Endodermal cell (in vitro differentiated cells): ENCODE results near the gene GPA33. TPM values are rescaled to one million over a fixed set of nuclear protein-coding genes. Genes with fewer than 3 reads are reported as not detected.

Source experiments
- DNase-seq: peaks from one replicate; pipeline ENCODE4 v3.0.0-alpha.2; 2017
- H3K27ac ChIP-seq: 2 replicates; pipeline ENCODE4 v1.5.1; 2013; ENCODE audit warnings: mild to moderate bottlenecking, low read depth, low read length, moderate library complexity
- H3K27me3 ChIP-seq: 2 replicates; pipeline ENCODE4 v1.6.1; 2013; ENCODE audit warnings: mild to moderate bottlenecking, low read length, moderate library complexity; ENCODE audit not compliant: insufficient read depth, control insufficient read depth, poor library complexity, severe bottlenecking
- H3K36me3 ChIP-seq: 2 replicates; pipeline ENCODE4 v1.7.0; 2013; ENCODE audit warnings: mild to moderate bottlenecking, low read length, moderate library complexity; ENCODE audit not compliant: control insufficient read depth, insufficient read depth
- H3K4me1 ChIP-seq: one replicate; pipeline ENCODE4 v1.7.0; 2013; ENCODE audit warnings: low read length; ENCODE audit not compliant: control insufficient read depth, insufficient read depth
- H3K4me3 ChIP-seq: 2 replicates; pipeline ENCODE4 v1.5.1; 2013; ENCODE audit warnings: mild to moderate bottlenecking, low read length, moderate library complexity
- H3K9ac ChIP-seq: 2 replicates; pipeline ENCODE4 v1.6.1; 2013; ENCODE audit warnings: mild to moderate bottlenecking, low read length, moderate library complexity; ENCODE audit not compliant: poor library complexity, severe bottlenecking; ENCODE audit errors: extremely low read depth
- H3K9me3 ChIP-seq: 2 replicates; pipeline ENCODE4 v1.6.1; 2013; ENCODE audit warnings: mild to moderate bottlenecking, low read length, moderate library complexity; ENCODE audit not compliant: control insufficient read depth
- H3K27ac Mint-ChIP-seq: 2 replicates; pipeline ENCODE4 v1.8.0; 2020; ENCODE audit warnings: mixed read lengths
- H3K27me3 Mint-ChIP-seq: 2 replicates; pipeline ENCODE4 v1.8.0; 2021; ENCODE audit warnings: mild to moderate bottlenecking, mixed read lengths; ENCODE audit not compliant: insufficient read depth
- H3K36me3 Mint-ChIP-seq: 2 replicates; pipeline ENCODE4 v1.8.0; 2020; ENCODE audit warnings: low read depth, mixed read lengths
- H3K4me1 Mint-ChIP-seq: 2 replicates; pipeline ENCODE4 v1.8.0; 2020; ENCODE audit warnings: mixed read lengths
- H3K4me3 Mint-ChIP-seq: 2 replicates; pipeline ENCODE4 v1.8.0; 2020; ENCODE audit warnings: mild to moderate bottlenecking, moderate library complexity, mixed read lengths
- H3K9me3 Mint-ChIP-seq: 2 replicates; pipeline ENCODE4 v1.8.0; 2020; ENCODE audit warnings: mild to moderate bottlenecking, mixed read lengths
- CTCF ChIP-seq: fragments of 200-600 bp; sonication (generic); conservative IDR thresholded peaks from 2 replicates; pipeline ENCODE4 v1.5.0; 2021; ENCODE audit warnings: antibody characterized with exemption, mild to moderate bottlenecking
- WGBS, 2 experiments: methylation state at CpG; one replicate each; pipeline versions ENCODE4 v1.1.5 to v1.1.7; 2013; ENCODE audit warnings: missing lambda C conversion rate in 2 of 2, mixed read lengths in 1 of 2; ENCODE audit not compliant: insufficient coverage in 1 of 2, insufficient read length in 1 of 2; 5-methylcytosine and 5-hydroxymethylcytosine counted together
- total RNA-seq, 2 donors: library from RNA; stranded (reverse); fragmentation: NEBNext Ultra II Directional in 1 of 2; extraction: Animal tissue kit (Norgen Biotek cat#: 25700) in 1 of 2; gene quantifications; 2 replicates in 1 of 2; 3 replicates in 1 of 2; pipeline ENCODE4 v1.2.1, GENCODE V29; 2021

Gene GPA33
- total RNA-seq, 2 donors from 2014 or later: 0.37 to 1.5 TPM

- H3K9me3 Mint-ChIP-seq: no peaks in the 10 kb centered on the region
- TF ChIP-seq CTCF: no peak
- no peaks in the 10 kb centered on the region for H3K36me3 Mint-ChIP-seq
- H3K27ac Mint-ChIP-seq: no peak overlapping the region
- H3K9me3 ChIP-seq: no peaks in the 10 kb centered on the region
- H3K4me3 ChIP-seq: no peak overlapping the region
- no peaks in the 10 kb centered on the region for H3K4me1 ChIP-seq
- no peaks in the 10 kb centered on the region for H3K36me3 ChIP-seq
- DNase-seq: peak; percentile 41
- no peak overlapping the region for H3K9ac ChIP-seq
- H3K27ac ChIP-seq: no peak overlapping the region
- H3K4me3 Mint-ChIP-seq: no peak overlapping the region
- H3K4me1 Mint-ChIP-seq: peaks cover 8% of the 10 kb centered on the region
- H3K27me3 Mint-ChIP-seq: no peaks in the 10 kb centered on the region
- no peaks in the 10 kb centered on the region for H3K27me3 ChIP-seq
- WGBS, 2 experiments: 89% methylated on average over 8 of the region's 8 CpGs; no CpG with 5 or more reads in 1 of the 2 experiments
Observed at GRCh38 chr1:167094690-167095089, 4.5 kb upstream of the GPA33 start.

GRCh38 chr1:167093846-167094516 lies 3.8 kb upstream of the GPA33 start, which contains the start of gene STYXL2:
Gene STYXL2, plus strand, starts transcription at chr1:167094075. Its CDS starts 775 bp downstream, at chr1:167094850.
- Mint-ChIP-seq H3K9me3 (no peaks in the 10 kb centered on the region), H3K4me3 (no peak within 1 kb of the TSS), H3K27ac (no peak within 1 kb of the TSS), H3K4me1 (peaks cover 8% of the 10 kb centered on the region), H3K36me3 (no peaks in the 10 kb centered on the region), H3K27me3 (no peaks in the 10 kb centered on the region)
- WGBS, 2 experiments: 80 to 88% methylated on average over 5 to 8 of the region's 8 CpGs
- Histone ChIP-seq H3K9me3 (no peaks in the 10 kb centered on the region), H3K9ac (no peak within 1 kb of the TSS), H3K27me3 (no peaks in the 10 kb centered on the region), H3K4me3 (no peak within 1 kb of the TSS), H3K4me1 (no peaks in the 10 kb centered on the region), H3K36me3 (no peaks in the 10 kb centered on the region), H3K27ac (no peak within 1 kb of the TSS)
- no peak for TF ChIP-seq CTCF
- peak; percentile 55 for DNase-seq

- DNase-seq: no peak
- Mint-ChIP-seq H3K27me3 (no peaks in the 10 kb centered on the region), H3K9me3 (no peaks in the 10 kb centered on the region), H3K36me3 (no peaks in the 10 kb centered on the region), H3K4me1 (peaks cover 8% of the 10 kb centered on the region), H3K27ac (no peak overlapping the region), H3K4me3 (no peak overlapping the region)
- Histone ChIP-seq H3K4me3 (no peak overlapping the region), H3K4me1 (no peaks in the 10 kb centered on the region), H3K36me3 (no peaks in the 10 kb centered on the region), H3K27me3 (no peaks in the 10 kb centered on the region), H3K9ac (no peak overlapping the region), H3K9me3 (no peaks in the 10 kb centered on the region), H3K27ac (no peak overlapping the region)
- WGBS, 2 experiments: 100% methylated on average over 1 of the region's 1 CpG; no CpG with 5 or more reads in 1 of the 2 experiments
- TF ChIP-seq CTCF: no peak
Observed at GRCh38 chr1:167092653-167093052, 2.5 kb upstream of the GPA33 start.
